AG04450 (cell line): ENCODE measurements around the gene TOP3B. TPM values are rescaled to one million over a fixed set of nuclear protein-coding genes. Genes with fewer than 3 reads are reported as not detected.

ENCODE experiments used
- CTCF ChIA-PET: fragments of 300-600, 350-600 bp; formaldehyde crosslinking; extraction: SDS; loops from one replicate; lab custom pipeline; 2022; ENCODE audit warnings: antibody characterized with exemption, inconsistent platforms; lab: Charles Lee
- POLR2A ChIA-PET: fragments of 350-600 bp; formaldehyde crosslinking; extraction: SDS; loops from one replicate; lab custom pipeline; 2021; ENCODE audit warnings: antibody characterized with exemption, inconsistent platforms; lab: Yijun Ruan, JAX
- DNase-seq: peaks from one replicate; pipeline ENCODE4 v3.0.0-alpha.2; 2011; ENCODE audit warnings: low read depth, low spot score
- H3K27ac ChIP-seq: one replicate; pipeline ENCODE4 v1.5.1; 2012; ENCODE audit warnings: low read depth, low read length, control low read depth
- H3K27me3 ChIP-seq: one replicate; pipeline ENCODE4 v1.6.0; 2012; ENCODE audit warnings: low read length; ENCODE audit not compliant: control insufficient read depth, insufficient read depth
- H3K4me3 ChIP-seq: 2 replicates; pipeline ENCODE4 v1.5.1; 2011; ENCODE audit warnings: mild to moderate bottlenecking, low read depth, low read length, control low read depth
- H3K9me3 ChIP-seq: 2 replicates; pipeline ENCODE4 v1.5.1; 2012; ENCODE audit warnings: low read length; ENCODE audit not compliant: control insufficient read depth, insufficient read depth
- polyA plus RNA-seq: library from polyadenylated mRNA; depleted of rRNA; stranded (reverse); fragments of >200 nt; gene quantifications from 2 replicates; pipeline ENCODE4 v1.2.3, GENCODE V29; 2011
- TF ChIP-seq, protein P1 (sequence below): IDR thresholded peaks from 2 replicates; pipeline ENCODE4 v1.5.1; 2011; ENCODE audit warnings: low read depth, low read length, control low read depth, inconsistent platforms

Gene TOP3B
- polyA plus RNA-seq, 1 experiment: 10.3 TPM

DNA sequence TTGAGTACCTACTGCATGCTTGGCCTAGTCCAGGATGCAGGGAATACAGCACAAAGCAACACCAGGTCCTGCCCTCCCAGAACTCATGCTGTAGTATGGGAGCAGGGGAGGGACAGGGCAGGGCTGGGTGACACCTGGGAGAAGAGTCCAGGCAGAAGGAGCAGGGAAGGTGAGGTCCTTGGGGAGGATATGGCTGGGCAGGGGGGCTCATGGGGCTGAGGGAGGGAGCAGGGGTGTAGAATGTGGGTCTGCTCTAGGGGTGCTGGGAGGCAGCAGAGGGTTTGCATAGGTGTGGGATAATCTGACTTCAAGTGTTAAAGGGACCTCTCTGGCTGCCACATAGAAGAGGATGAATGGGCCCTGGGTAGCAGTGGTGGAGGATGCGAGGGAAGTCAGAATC is 4.8 kb downstream of the TOP3B start:
- CTCF ChIA-PET: interaction anchor here (0.6 kb wide), 1 partner anchor 65 kb away, joined by 6 read pairs; no protein-coding TSS in a partner anchor
- H3K27me3 ChIP-seq: no peaks in the 10 kb centered on the region
- TF ChIP-seq, protein P1, sequence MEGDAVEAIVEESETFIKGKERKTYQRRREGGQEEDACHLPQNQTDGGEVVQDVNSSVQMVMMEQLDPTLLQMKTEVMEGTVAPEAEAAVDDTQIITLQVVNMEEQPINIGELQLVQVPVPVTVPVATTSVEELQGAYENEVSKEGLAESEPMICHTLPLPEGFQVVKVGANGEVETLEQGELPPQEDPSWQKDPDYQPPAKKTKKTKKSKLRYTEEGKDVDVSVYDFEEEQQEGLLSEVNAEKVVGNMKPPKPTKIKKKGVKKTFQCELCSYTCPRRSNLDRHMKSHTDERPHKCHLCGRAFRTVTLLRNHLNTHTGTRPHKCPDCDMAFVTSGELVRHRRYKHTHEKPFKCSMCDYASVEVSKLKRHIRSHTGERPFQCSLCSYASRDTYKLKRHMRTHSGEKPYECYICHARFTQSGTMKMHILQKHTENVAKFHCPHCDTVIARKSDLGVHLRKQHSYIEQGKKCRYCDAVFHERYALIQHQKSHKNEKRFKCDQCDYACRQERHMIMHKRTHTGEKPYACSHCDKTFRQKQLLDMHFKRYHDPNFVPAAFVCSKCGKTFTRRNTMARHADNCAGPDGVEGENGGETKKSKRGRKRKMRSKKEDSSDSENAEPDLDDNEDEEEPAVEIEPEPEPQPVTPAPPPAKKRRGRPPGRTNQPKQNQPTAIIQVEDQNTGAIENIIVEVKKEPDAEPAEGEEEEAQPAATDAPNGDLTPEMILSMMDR: no peak
- DNase-seq: no peak
- H3K4me3 ChIP-seq: no peak overlapping the region
- H3K9me3 ChIP-seq: peaks cover 3% of the 10 kb centered on the region; the same call in 1 of the 2 replicates
- no peak overlapping the region for H3K27ac ChIP-seq
- POLR2A ChIA-PET: no interaction called here

DNA sequence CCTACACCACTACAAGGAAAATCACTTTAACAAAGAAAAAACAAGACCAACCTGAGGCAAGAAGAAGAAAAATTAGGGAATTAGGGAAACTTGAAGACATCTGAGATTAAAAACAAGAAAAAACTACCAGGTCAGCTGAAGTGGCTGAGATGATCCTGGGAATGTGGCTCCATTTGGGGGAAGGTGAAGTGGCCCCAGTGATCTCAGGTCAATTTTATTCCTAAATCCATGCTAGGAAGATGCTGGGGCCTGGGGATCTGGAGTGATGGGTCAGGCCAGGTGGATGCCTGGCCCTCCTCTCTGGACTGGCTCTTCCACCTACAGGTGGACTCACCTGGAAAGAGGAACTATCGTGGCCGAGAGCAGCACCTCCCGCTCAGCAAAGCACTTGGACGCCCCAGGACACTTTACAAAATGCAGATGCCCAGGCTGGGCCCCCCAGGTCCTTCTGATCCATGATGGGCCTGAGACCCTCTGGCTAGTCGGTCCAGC is 6.7 kb downstream of the TOP3B start:
- no peak overlapping the region for H3K4me3 ChIP-seq
- ChIA-PET POLR2A (no interaction called here), CTCF (no interaction called here)
- no peaks in the 10 kb centered on the region for H3K27me3 ChIP-seq
- H3K27ac ChIP-seq: no peak overlapping the region
- no peaks in the 10 kb centered on the region for H3K9me3 ChIP-seq
- TF ChIP-seq, protein P1: no peak
- DNase-seq: no peak

DNA sequence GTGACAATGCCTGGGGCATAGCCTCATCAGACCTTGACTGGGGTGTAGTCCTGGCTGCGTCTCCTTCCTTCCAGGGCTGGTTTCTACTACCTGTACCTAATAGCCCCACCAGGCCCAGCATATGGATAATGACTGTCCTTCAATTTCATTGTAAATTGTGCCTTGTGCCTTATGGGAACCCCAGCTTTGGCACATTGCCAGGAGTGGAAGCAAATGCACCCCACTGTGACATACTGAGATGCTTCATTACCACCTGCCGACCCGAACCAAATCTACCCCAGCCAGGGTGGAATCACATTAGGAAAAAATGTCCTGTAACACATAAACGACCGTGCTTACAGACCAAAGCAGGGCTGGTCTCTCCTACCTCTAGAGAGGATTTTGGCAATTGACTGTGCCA is 7.3 kb downstream of the TOP3B start:
- Histone ChIP-seq H3K9me3 (no peaks in the 10 kb centered on the region), H3K4me3 (no peak overlapping the region), H3K27ac (no peak overlapping the region), H3K27me3 (no peaks in the 10 kb centered on the region)
- ChIA-PET CTCF (no interaction called here), POLR2A (no interaction called here)
- TF ChIP-seq, protein P1: no peak
- DNase-seq: no peak

DNA sequence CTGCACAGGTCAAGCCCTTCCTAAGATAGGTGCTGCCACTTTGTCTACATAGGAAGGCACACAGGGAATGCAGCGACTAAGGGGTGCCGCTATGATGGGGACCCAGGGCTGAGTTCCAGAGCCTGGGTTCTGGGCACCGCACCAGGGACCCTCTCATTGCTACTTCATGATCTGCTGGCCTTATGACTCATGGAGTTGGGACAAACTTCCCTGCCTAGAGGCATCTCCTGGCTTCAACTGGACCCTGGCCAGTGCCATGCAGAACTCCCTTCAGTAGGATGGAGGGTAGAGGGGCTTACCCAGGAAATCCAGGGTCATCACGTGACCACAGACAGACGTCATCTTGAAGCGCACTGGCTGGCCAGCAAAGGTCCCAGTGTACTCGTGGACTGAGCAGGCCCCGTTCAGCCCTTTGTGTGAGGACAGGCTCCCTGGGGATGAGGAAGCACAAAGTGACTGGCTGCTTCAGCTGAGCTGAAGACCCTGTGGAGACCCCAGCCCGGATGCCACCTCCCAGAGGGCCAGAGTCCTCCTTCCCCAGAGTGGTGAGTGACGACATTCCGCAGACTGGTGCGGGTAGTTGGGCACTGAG is 8.4 kb downstream of the TOP3B start:
- H3K27me3 ChIP-seq: no peaks in the 10 kb centered on the region
- ChIA-PET CTCF (no interaction called here), POLR2A (no interaction called here)
- H3K4me3 ChIP-seq: no peak overlapping the region
- no peak overlapping the region for H3K27ac ChIP-seq
- TF ChIP-seq, protein P1: no peak
- H3K9me3 ChIP-seq: no peaks in the 10 kb centered on the region
- DNase-seq: no peak

DNA sequence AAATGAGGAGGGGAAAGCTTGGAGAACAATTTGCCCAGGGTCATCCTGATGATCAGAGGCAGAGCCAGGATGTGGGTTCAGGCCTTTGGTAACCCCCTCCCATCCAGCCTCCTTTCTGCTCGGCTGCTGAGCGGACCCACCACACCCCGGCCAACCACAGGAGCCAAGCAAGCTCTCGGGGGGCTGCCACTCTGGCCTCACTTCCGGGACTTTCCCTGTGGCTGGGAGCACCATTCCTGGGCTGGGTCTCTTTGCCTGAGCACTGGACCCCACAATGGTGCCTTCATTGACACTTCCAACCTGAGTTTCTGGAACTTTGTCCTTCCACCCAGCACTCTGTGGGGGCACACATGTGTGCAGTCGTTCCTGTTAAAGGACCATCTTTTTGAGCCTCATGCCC is 9.8 kb downstream of the TOP3B start:
- Histone ChIP-seq H3K9me3 (no peaks in the 10 kb centered on the region), H3K4me3 (no peak overlapping the region), H3K27me3 (no peaks in the 10 kb centered on the region), H3K27ac (no peak overlapping the region)
- CTCF ChIA-PET: interaction anchor here (0.6 to 2.2 kb wide), 15 partner anchors 9 to 174 kb away, joined by 3 to 30 read pairs (median 4); partner anchors contain the start of genes PPM1F and TOP3B
- no peak for DNase-seq
- POLR2A ChIA-PET: no interaction called here
- TF ChIP-seq, protein P1: no peak
